Fibroblast of lung (primary cell): Measurements from ENCODE around the gene PLEKHA1. TPM values are rescaled to one million over a fixed set of nuclear protein-coding genes. Genes with fewer than 3 reads are reported as not detected.

Experiments
- DNase-seq, 2 donors: peaks; one replicate each; pipeline versions ENCODE4 v3.0.0 to v3.0.0-alpha.2; 2010; ENCODE audit warnings: low read depth in 2 of 2
- H2AFZ ChIP-seq: 2 replicates; pipeline ENCODE4 v1.5.1; 2012; ENCODE audit warnings: low read length, control low read depth, inconsistent platforms
- H3K27ac ChIP-seq: 2 replicates; pipeline ENCODE4 v1.5.1; 2011; ENCODE audit warnings: low read length, control low read depth; ENCODE audit not compliant: insufficient read depth
- H3K27me3 ChIP-seq: 2 replicates; pipeline ENCODE4 v1.5.1; 2011; ENCODE audit warnings: mild to moderate bottlenecking, low read length; ENCODE audit not compliant: control insufficient read depth, insufficient read depth
- H3K36me3 ChIP-seq: 2 replicates; pipeline ENCODE4 v1.5.1; 2011; ENCODE audit warnings: low read length; ENCODE audit not compliant: control insufficient read depth, insufficient read depth
- H3K4me1 ChIP-seq: 2 replicates; pipeline ENCODE4 v1.5.1; 2011; ENCODE audit warnings: low read length; ENCODE audit not compliant: control insufficient read depth, insufficient read depth; ENCODE audit errors: extremely low read depth
- H3K4me2 ChIP-seq: 2 replicates; pipeline ENCODE4 v1.5.1; 2011; ENCODE audit warnings: low read length, control low read depth; ENCODE audit not compliant: insufficient read depth; ENCODE audit errors: extremely low read depth
- H3K4me3 ChIP-seq, 4 experiments: fragments of 200-600 bp in 1 of 4; sonication (generic) in 1 of 4; replicated peaks in 1 of 4; 2 replicates each; pipeline ENCODE4 v1.5.1; 2011 to 2016; ENCODE audit warnings: low read length in 4 of 4, low read depth in 3 of 4, mild to moderate bottlenecking in 3 of 4, control low read depth in 2 of 4, inconsistent platforms in 1 of 4, mixed read lengths in 1 of 4; ENCODE audit not compliant: insufficient read depth in 1 of 4; ENCODE audit errors: control extremely low read depth in 1 of 4
- H3K79me2 ChIP-seq: 2 replicates; pipeline ENCODE4 v1.5.1; 2012; ENCODE audit warnings: mild to moderate bottlenecking, low read length, inconsistent platforms; ENCODE audit not compliant: control insufficient read depth, insufficient read depth
- H3K9ac ChIP-seq: 2 replicates; pipeline ENCODE4 v1.5.1; 2011; ENCODE audit warnings: mild to moderate bottlenecking, low read length, control low read depth; ENCODE audit not compliant: insufficient read depth
- H3K9me3 ChIP-seq: 2 replicates; pipeline ENCODE4 v1.5.1; 2012; ENCODE audit warnings: low read depth, low read length; ENCODE audit not compliant: control insufficient read depth, insufficient read depth
- H4K20me1 ChIP-seq: 2 replicates; pipeline ENCODE4 v1.5.1; 2011; ENCODE audit warnings: low read length; ENCODE audit not compliant: control insufficient read depth, insufficient read depth; ENCODE audit errors: extremely low read depth
- EZH2 ChIP-seq: IDR thresholded peaks from 2 replicates; pipeline ENCODE4 v1.5.1; 2012; ENCODE audit warnings: low read length, control low read depth, mild to moderate bottlenecking; ENCODE audit errors: missing control alignments
- polyA plus RNA-seq, 2 donors: library from polyadenylated mRNA; depleted of rRNA in 1 of 2; stranded (reverse) in 1 of 2; unstranded in 1 of 2; fragments of >200 nt; gene quantifications; 2 replicates each; pipeline ENCODE4 v1.2.1, GENCODE V29; 2011 to 2012; ENCODE audit warnings: missing spikeins in 1 of 2
- total RNA-seq: library from RNA; depleted of rRNA; stranded (reverse); fragments of >200 nt; gene quantifications from 2 replicates; pipeline ENCODE4 v1.2.1, GENCODE V29; 2014
- TF ChIP-seq, protein P1 (sequence below), 2 donors: IDR thresholded peaks in 1 of 2; conservative IDR thresholded peaks in 1 of 2; 1 replicate in 1 of 2; 2 replicates in 1 of 2; pipeline ENCODE4 v1.5.1; 2011 to 2012; ENCODE audit warnings: low read length in 2 of 2, control low read depth in 1 of 2, inconsistent platforms in 1 of 2, low read depth in 1 of 2, mild to moderate bottlenecking in 1 of 2

PLEKHA1 gene
- total and polyA plus RNA-seq, 2 donors (not counting 1 experiment from before 2014, with no cell fraction given) = 14.4 to 37.9 TPM

DNA sequence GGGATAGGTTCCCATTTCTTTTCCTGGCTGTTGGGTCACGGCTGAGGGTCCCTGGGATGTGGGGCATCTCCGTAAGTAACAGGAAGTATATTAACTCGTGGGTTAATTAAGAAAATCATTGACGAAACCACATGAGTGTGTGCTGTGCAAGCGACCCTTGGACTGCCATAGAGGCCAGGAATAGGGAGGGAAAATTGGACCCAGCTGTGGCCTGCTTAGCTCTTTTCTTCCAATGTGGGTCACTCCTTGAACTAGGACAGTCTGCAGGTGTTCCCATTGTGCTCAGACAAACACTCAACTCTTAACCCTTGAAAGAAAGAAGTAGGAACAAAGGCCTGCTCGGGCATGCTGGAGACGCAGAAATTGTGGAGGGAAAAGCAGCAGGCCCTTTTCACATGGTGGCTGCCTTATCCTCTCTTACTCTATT, 25.6 kb upstream of the PLEKHA1 start:
- no peaks in the 10 kb centered on the region for H4K20me1 ChIP-seq
- no peak overlapping the region for H2AFZ ChIP-seq
- H3K36me3 ChIP-seq = no peaks in the 10 kb centered on the region
- no peak for TF ChIP-seq EZH2
- no peak overlapping the region for H3K4me3 ChIP-seq
- no peaks in the 10 kb centered on the region for H3K9me3 ChIP-seq
- H3K4me1 ChIP-seq = no peaks in the 10 kb centered on the region
- H3K79me2 ChIP-seq = no peaks in the 10 kb centered on the region
- H3K4me2 ChIP-seq = no peak overlapping the region
- H3K27ac ChIP-seq = no peak overlapping the region
- no peak overlapping the region for H3K9ac ChIP-seq
- no peak for DNase-seq
- H3K27me3 ChIP-seq = no peaks in the 10 kb centered on the region

DNA sequence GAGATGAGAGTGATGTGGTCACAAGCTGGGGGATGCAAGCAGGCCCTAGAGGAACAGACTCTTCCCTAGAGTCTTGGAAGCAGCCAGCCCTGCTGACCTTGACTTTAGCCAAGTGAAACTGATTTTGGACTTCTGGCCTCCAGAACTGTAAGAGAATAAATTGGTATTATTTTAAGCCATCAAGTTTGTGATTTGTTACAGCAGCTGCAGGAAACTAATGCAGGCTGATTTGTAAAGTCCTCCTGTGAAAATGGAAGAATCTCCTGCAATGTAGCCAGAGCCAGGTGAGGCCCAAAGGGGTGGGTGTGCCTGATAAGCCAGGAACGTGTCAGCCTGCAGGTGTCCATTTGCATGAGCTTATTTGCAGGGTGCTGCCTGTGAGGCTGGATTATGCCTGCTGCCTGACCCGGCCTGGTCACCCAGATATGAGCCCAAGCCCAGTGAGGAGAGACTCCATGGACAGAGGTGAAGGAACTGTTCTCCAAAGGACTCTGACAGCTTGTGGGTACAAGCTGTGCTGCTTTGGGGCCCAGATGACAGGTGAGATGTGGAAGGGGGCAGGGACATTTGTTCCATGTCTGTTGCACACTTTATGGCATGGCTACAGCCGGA, 24.6 kb upstream of the PLEKHA1 start:
- H4K20me1 ChIP-seq = no peaks in the 10 kb centered on the region

DNA sequence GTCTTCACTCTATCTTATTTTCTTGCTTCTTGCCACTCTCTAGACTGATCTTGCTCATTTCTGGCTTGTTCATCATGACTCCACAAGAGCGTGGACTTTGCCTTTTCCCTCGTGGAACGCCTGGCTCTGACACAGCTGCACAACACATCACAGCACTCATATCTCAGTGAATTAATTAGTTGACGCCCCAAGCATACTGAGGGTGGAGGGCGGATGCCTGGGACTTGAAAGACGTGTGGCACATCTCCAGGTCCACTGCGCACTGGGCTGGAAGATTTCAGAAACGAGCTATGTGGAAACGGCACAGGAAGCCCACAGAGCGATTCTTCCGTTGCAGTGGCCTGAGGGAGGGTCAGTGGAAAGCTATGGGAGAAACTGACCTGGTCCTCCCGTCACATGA, 23.6 kb upstream of the PLEKHA1 start:
- Histone ChIP-seq H3K4me2 (no peak overlapping the region), H2AFZ (no peak overlapping the region), H3K27ac (no peak overlapping the region), H3K36me3 (no peaks in the 10 kb centered on the region), H4K20me1 (no peaks in the 10 kb centered on the region), H3K4me1 (no peaks in the 10 kb centered on the region), H3K9me3 (no peaks in the 10 kb centered on the region), H3K9ac (no peak overlapping the region), H3K4me3 (no peak overlapping the region), H3K79me2 (no peaks in the 10 kb centered on the region), H3K27me3 (no peaks in the 10 kb centered on the region)
- no peak for TF ChIP-seq EZH2
- TF ChIP-seq, protein P1, sequence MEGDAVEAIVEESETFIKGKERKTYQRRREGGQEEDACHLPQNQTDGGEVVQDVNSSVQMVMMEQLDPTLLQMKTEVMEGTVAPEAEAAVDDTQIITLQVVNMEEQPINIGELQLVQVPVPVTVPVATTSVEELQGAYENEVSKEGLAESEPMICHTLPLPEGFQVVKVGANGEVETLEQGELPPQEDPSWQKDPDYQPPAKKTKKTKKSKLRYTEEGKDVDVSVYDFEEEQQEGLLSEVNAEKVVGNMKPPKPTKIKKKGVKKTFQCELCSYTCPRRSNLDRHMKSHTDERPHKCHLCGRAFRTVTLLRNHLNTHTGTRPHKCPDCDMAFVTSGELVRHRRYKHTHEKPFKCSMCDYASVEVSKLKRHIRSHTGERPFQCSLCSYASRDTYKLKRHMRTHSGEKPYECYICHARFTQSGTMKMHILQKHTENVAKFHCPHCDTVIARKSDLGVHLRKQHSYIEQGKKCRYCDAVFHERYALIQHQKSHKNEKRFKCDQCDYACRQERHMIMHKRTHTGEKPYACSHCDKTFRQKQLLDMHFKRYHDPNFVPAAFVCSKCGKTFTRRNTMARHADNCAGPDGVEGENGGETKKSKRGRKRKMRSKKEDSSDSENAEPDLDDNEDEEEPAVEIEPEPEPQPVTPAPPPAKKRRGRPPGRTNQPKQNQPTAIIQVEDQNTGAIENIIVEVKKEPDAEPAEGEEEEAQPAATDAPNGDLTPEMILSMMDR (conservative IDR thresholded peaks at IDR 0.05 in 1 of 2, IDR thresholded peaks at IDR 0.05 in 1 of 2; ENCODE audit: low read depth in 1 of 2, low read length in 2 of 2) = no peak
- DNase-seq = no peak

More for the DNA sequence above, 24.6 kb upstream of the PLEKHA1 start:
- DNase-seq = no peak
- Histone ChIP-seq H3K79me2 (no peaks in the 10 kb centered on the region), H3K4me2 (no peak overlapping the region), H3K27me3 (no peaks in the 10 kb centered on the region), H3K4me1 (no peaks in the 10 kb centered on the region), H3K36me3 (no peaks in the 10 kb centered on the region), H3K9ac (no peak overlapping the region), H2AFZ (no peak overlapping the region), H3K27ac (no peak overlapping the region), H3K9me3 (no peaks in the 10 kb centered on the region), H3K4me3 (no peak overlapping the region)
- TF ChIP-seq, protein P1 (conservative IDR thresholded peaks at IDR 0.05 in 1 of 2, IDR thresholded peaks at IDR 0.05 in 1 of 2; ENCODE audit: low read depth in 1 of 2, low read length in 2 of 2) = no peak
- no peak for TF ChIP-seq EZH2
